Prostate gland (tissue), 2 donors: ENCODE measurements around the gene FSTL5.

Source experiments
- POLR2A ChIP-seq: fragments of 450-650 bp; IDR thresholded peaks from one replicate; pipeline ENCODE4 v1.6.1; 2016; ENCODE audit warnings: antibody characterized with exemption, mild to moderate bottlenecking
- TF ChIP-seq, protein P1 (sequence below), 4 experiments: fragments of 200-600 bp in 2 of 4; fragments of 450-650 bp in 2 of 4; sonication (generic) in 2 of 4; IDR thresholded peaks; 1 replicate in 3 of 4; 2 replicates in 1 of 4; pipeline ENCODE4 v1.5.1; 2016 to 2019; ENCODE audit warnings: antibody characterized with exemption in 4 of 4, mild to moderate bottlenecking in 2 of 4, moderate library complexity in 2 of 4

DNA sequence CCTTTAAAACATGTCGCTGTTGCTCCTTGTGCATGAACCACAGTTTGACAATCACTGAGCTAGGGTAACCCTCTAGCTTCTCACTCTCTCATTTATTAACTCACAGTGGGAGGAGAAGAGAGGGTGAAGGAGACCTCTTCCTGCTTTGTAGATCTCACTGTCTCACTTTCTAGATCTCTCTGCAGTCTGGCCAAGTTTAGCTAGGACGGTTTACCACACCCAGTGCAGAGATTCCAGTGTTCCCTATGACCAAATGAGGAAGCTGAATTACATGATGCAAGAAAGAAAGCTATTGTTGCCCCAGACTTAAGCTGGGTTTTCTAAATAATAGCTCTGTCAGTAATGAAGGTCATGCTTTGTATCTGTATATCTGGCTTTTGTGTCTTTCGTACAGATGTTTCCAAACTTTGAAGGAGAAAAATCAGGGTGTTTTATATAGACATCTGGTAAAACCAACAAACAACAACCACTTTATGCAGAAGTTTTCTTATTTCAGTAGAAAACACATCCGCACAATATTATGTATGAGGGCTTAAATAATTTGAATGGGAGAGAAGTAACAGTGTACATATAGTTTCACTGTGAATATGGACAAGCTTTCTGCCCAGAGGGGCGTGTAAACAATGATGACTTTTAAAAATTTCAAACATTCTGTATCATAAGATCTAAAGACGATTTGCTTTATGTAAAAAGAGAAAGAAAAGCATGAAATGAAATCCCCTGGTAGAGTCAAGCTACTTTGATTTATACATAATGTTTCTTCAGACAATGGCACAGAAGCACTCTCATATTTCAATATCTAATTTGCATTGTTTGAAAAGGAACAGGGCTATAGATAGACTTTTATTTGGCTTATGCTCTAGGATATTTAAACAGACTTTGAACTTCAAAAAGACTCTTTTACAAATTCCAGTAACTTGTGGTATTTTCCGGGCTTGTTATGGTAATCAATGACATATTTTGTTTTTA, 582.3 kb downstream of the FSTL5 start:
- TF ChIP-seq, protein P1, sequence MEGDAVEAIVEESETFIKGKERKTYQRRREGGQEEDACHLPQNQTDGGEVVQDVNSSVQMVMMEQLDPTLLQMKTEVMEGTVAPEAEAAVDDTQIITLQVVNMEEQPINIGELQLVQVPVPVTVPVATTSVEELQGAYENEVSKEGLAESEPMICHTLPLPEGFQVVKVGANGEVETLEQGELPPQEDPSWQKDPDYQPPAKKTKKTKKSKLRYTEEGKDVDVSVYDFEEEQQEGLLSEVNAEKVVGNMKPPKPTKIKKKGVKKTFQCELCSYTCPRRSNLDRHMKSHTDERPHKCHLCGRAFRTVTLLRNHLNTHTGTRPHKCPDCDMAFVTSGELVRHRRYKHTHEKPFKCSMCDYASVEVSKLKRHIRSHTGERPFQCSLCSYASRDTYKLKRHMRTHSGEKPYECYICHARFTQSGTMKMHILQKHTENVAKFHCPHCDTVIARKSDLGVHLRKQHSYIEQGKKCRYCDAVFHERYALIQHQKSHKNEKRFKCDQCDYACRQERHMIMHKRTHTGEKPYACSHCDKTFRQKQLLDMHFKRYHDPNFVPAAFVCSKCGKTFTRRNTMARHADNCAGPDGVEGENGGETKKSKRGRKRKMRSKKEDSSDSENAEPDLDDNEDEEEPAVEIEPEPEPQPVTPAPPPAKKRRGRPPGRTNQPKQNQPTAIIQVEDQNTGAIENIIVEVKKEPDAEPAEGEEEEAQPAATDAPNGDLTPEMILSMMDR (IDR thresholded peaks at IDR 0.05), result no peak
- no peak for TF ChIP-seq POLR2A
